Retinal pigment epithelial cell (primary cell): ENCODE data around the gene KLHL7.
"Not testable (repeated sequence)": the region's sequence is repeated elsewhere in the genome, so short reads cannot be mapped to it uniquely, and the experiment has no call there.

Source experiments
- DNase-seq: peaks from one replicate; pipeline ENCODE4 v3.0.0-alpha.2; 2010; ENCODE audit warnings: low read depth
- H3K4me3 ChIP-seq: 2 replicates; pipeline ENCODE4 v1.5.1; 2011; ENCODE audit warnings: mild to moderate bottlenecking, low read length, control low read depth, moderate library complexity
- CTCF ChIP-seq: conservative IDR thresholded peaks from 2 replicates; pipeline ENCODE4 v1.5.1; 2011; ENCODE audit warnings: low read depth, low read length, control low read depth, inconsistent platforms

KLHL7 gene

GRCh38 chr7:23185980-23186379 lies 80.4 kb downstream of the KLHL7 start:
- no peak for DNase-seq
- TF ChIP-seq CTCF: no peak
- no peak overlapping the region for H3K4me3 ChIP-seq

GRCh38 chr7:23191022-23191421 lies 85.4 kb downstream of the KLHL7 start:
- no peak for TF ChIP-seq CTCF
- no peak overlapping the region for H3K4me3 ChIP-seq
- DNase-seq: no peak

- DNase-seq, H3K4me3 ChIP-seq: not testable (repeated sequence)
Observed at GRCh38 chr7:23193650-23194227, 88.2 kb downstream of the KLHL7 start.

- TF ChIP-seq CTCF: no peak
- DNase-seq: no peak
- H3K4me3 ChIP-seq: no peak overlapping the region
Observed at GRCh38 chr7:23196306-23196705, 90.7 kb downstream of the KLHL7 start.

GRCh38 chr7:23197745-23198144 lies 92.2 kb downstream of the KLHL7 start:
- H3K4me3 ChIP-seq, DNase-seq: not testable (repeated sequence)

- H3K4me3 ChIP-seq: no peak overlapping the region
- TF ChIP-seq CTCF: no peak
- DNase-seq: no peak
Observed at GRCh38 chr7:23200331-23200730, 94.7 kb downstream of the KLHL7 start.

GRCh38 chr7:23204241-23204640 lies 98.7 kb downstream of the KLHL7 start:
- no peak for DNase-seq
- no peak for TF ChIP-seq CTCF
- no peak overlapping the region for H3K4me3 ChIP-seq

- H3K4me3 ChIP-seq: no peak overlapping the region
- no peak for DNase-seq
- TF ChIP-seq CTCF: no peak
Observed at GRCh38 chr7:23205577-23205908, 100.0 kb downstream of the KLHL7 start.
